HepG2 (cell line): ENCODE results near the gene SH3YL1. TPM values are rescaled to one million over a fixed set of nuclear protein-coding genes. Genes with fewer than 3 reads are reported as not detected.

Source experiments
- ATAC-seq: fragments of 200-7000 bp; cut with Tn5 transposase; 3 replicates; pipeline ENCODE4 v1.9.1; 2020; ENCODE audit warnings: mild to moderate bottlenecking, moderate library complexity
- BruUV-seq: library from RNA; stranded (reverse); fragments of 400-500 nt; replicated peaks from 2 replicates; lab custom pipeline; 2021; lab: Mats Ljungman, UMichigan
- CTCF ChIA-PET: fragments of 300-600 bp; formaldehyde crosslinking; extraction: SDS; loops from one replicate; lab custom pipeline; 2021; ENCODE audit warnings: low total read pairs, inconsistent platforms, low intra/inter-chr PET ratio; lab: Yijun Ruan, JAX
- POLR2A ChIA-PET: fragments of 350-600 bp; sonication (Branson Sonifier 250); formaldehyde crosslinking; loops from one replicate; lab custom pipeline; 2020; ENCODE audit warnings: antibody characterized with exemption, inconsistent platforms; lab: Yijun Ruan, JAX
- DNase-seq: peaks from one replicate; pipeline ENCODE4 v3.0.0-alpha.2; 2015; ENCODE audit warnings: low spot score
- FAIRE-seq: peaks from 3 replicates; lab custom pipeline; 2011; peaks lifted over from hg19 to GRCh38; lab: Jason Lieb, UNC
- H2AFZ ChIP-seq: one replicate; pipeline ENCODE4 v1.6.1; 2011; ENCODE audit warnings: low read length, inconsistent platforms
- H3K27ac ChIP-seq: fragments of 300-600 bp; 3 replicates; pipeline ENCODE4 v1.8.0; 2011; ENCODE audit warnings: mixed run types, mild to moderate bottlenecking, mixed read lengths, low read length, inconsistent platforms; ENCODE audit not compliant: insufficient read depth; ENCODE audit errors: extremely low read length
- H3K27me3 ChIP-seq, 2 experiments: fragments of 200-600 bp in 1 of 2; 2 replicates in 1 of 2; 3 replicates in 1 of 2; pipeline versions ENCODE4 v1.6.0 to v1.8.0; 2011; ENCODE audit warnings: low read length in 2 of 2, mild to moderate bottlenecking in 2 of 2, moderate library complexity in 2 of 2, inconsistent platforms in 1 of 2; ENCODE audit not compliant: insufficient read depth in 2 of 2, control insufficient read depth in 1 of 2
- H3K36me3 ChIP-seq, 2 experiments: fragments of 200-600 bp in 1 of 2; replicated peaks in 1 of 2; 2 replicates in 1 of 2; 3 replicates in 1 of 2; pipeline versions ENCODE4 v1.5.1 to v1.8.0; 2011; ENCODE audit warnings: low read length in 2 of 2, inconsistent platforms in 1 of 2; ENCODE audit not compliant: insufficient read depth in 2 of 2, control insufficient read depth in 1 of 2
- H3K4me1 ChIP-seq: 2 replicates; pipeline ENCODE4 v1.5.1; 2012; ENCODE audit warnings: low read length, inconsistent platforms; ENCODE audit not compliant: insufficient read depth
- H3K4me2 ChIP-seq: 2 replicates; pipeline ENCODE4 v1.6.0; 2011; ENCODE audit warnings: low read depth, low read length, inconsistent platforms
- H3K4me3 ChIP-seq, 3 experiments: fragments of 200-600 bp in 1 of 3; sonication (generic), shearing (Covaris generic) in 1 of 3; replicated peaks in 1 of 3; 2 replicates each; pipeline ENCODE4 v1.5.1; 2011 to 2016; ENCODE audit warnings: low read length in 3 of 3, inconsistent platforms in 2 of 3, low read depth in 2 of 3, mild to moderate bottlenecking in 2 of 3, control low read depth in 1 of 3, mixed read lengths in 1 of 3; ENCODE audit not compliant: insufficient read depth in 1 of 3
- H3K79me2 ChIP-seq: one replicate; pipeline ENCODE4 v1.6.1; 2011; ENCODE audit warnings: low read length, inconsistent platforms; ENCODE audit not compliant: insufficient read depth
- H3K9ac ChIP-seq: 2 replicates; pipeline ENCODE4 v1.6.0; 2011; ENCODE audit warnings: mild to moderate bottlenecking, low read depth, low read length, inconsistent platforms; ENCODE audit not compliant: insufficient read depth
- H3K9me3 ChIP-seq: 2 replicates; pipeline ENCODE4 v1.5.1; 2012; ENCODE audit warnings: mild to moderate bottlenecking, low read length
- H4K20me1 ChIP-seq: 2 replicates; pipeline ENCODE4 v1.6.0; 2011; ENCODE audit warnings: inconsistent platforms, mild to moderate bottlenecking, low read length, moderate library complexity; ENCODE audit not compliant: insufficient read depth
- ARNT2 ChIP-seq: sonication (generic); formaldehyde crosslinking; IDR thresholded peaks from 2 replicates; pipeline ENCODE4 v1.8.0; 2022; ENCODE audit warnings: mild to moderate bottlenecking, low read depth, missing genetic modification reagents, moderate library complexity
- CBX1 ChIP-seq: IDR thresholded peaks from one replicate; pipeline ENCODE4 v1.6.1; 2016; ENCODE audit warnings: antibody characterized with exemption, low read depth
- CHD4 ChIP-seq: fragments of 200-600 bp; sonication (generic); IDR thresholded peaks from 2 replicates; pipeline ENCODE4 v1.7.0; 2017; ENCODE audit warnings: mild to moderate bottlenecking, low read length, borderline replicate concordance
- ETV5 ChIP-seq: IDR thresholded peaks from 2 replicates; pipeline ENCODE4 v1.6.1; 2018; ENCODE audit warnings: missing biosample characterization, missing genetic modification reagents, inconsistent platforms, borderline replicate concordance
- FOXO1 ChIP-seq: sonication (generic); formaldehyde crosslinking; IDR thresholded peaks from 2 replicates; pipeline ENCODE4 v1.4.0; 2020; ENCODE audit warnings: missing genetic modification reagents
- PAWR ChIP-seq: sonication (generic); formaldehyde crosslinking; IDR thresholded peaks from 2 replicates; pipeline ENCODE4 v1.4.0; 2020; ENCODE audit warnings: missing genetic modification reagents, mild to moderate bottlenecking, borderline replicate concordance
- RAD21 ChIP-seq: fragments of 450-650 bp; formaldehyde crosslinking; IDR thresholded peaks from 2 replicates; pipeline ENCODE4 v1.5.0; 2020; ENCODE audit warnings: mild to moderate bottlenecking
- RXRA ChIP-seq: sonication (generic); formaldehyde crosslinking; IDR thresholded peaks from 2 replicates; pipeline ENCODE4 v1.5.1; 2020; ENCODE audit warnings: missing genetic modification reagents
- SP2 ChIP-seq: sonication (generic); formaldehyde crosslinking; IDR thresholded peaks from 2 replicates; pipeline ENCODE4 v1.5.1; 2020; ENCODE audit warnings: mild to moderate bottlenecking, missing genetic modification reagents
- ZNF34 ChIP-seq: sonication (generic); formaldehyde crosslinking; IDR thresholded peaks from 2 replicates; pipeline ENCODE4 v1.4.0; 2020; ENCODE audit warnings: mild to moderate bottlenecking, missing genetic modification reagents, borderline replicate concordance
- ZNF350 ChIP-seq: sonication (generic); formaldehyde crosslinking; IDR thresholded peaks from 2 replicates; pipeline ENCODE4 v1.4.0; 2020; ENCODE audit warnings: mild to moderate bottlenecking, low read depth, missing genetic modification reagents, borderline replicate concordance
- ZNF550 ChIP-seq: sonication (generic); formaldehyde crosslinking; IDR thresholded peaks from 2 replicates; pipeline ENCODE4 v1.4.0; 2020; ENCODE audit warnings: mild to moderate bottlenecking, missing genetic modification reagents, borderline replicate concordance
- ZNF552 ChIP-seq: sonication (generic); formaldehyde crosslinking; IDR thresholded peaks from 2 replicates; pipeline ENCODE4 v1.9.0; 2022; ENCODE audit warnings: missing genetic modification reagents, mild to moderate bottlenecking, borderline replicate concordance
- ZNF788 ChIP-seq: sonication (generic); formaldehyde crosslinking; IDR thresholded peaks from 2 replicates; pipeline ENCODE4 v1.5.0; 2020; ENCODE audit warnings: mild to moderate bottlenecking, missing genetic modification reagents, borderline replicate concordance
- ZNF891 ChIP-seq: sonication (generic); formaldehyde crosslinking; IDR thresholded peaks from 2 replicates; pipeline ENCODE4 v1.5.0; 2020; ENCODE audit warnings: mild to moderate bottlenecking, missing genetic modification reagents
- WGBS: methylation state at CpG from one replicate; pipeline ENCODE4 v1.1.6; 2017; ENCODE audit warnings: low lambda C conversion rate; 5-methylcytosine and 5-hydroxymethylcytosine counted together
- in situ Hi-C: cut with HindIII; loops from 2 replicates; pipeline ENCODE4 v1.10.0; 2017; ENCODE audit warnings: low pct_unique_long_range_greater_than_20kb; ENCODE audit not compliant: extremely low pct_ligation_motif_present
- intact Hi-C: fragments of 100-400 bp; cut with micrococcal nuclease; formaldehyde crosslinking; loops from one replicate; pipeline ENCODE4 v1.10.0; 2022; ENCODE audit not compliant: unreplicated experiment
- polyA plus RNA-seq, 8 experiments: library from polyadenylated mRNA; depleted of rRNA in 3 of 8; stranded (reverse) in 7 of 8; unstranded in 1 of 8; fragments of >200 nt; fragmentation: Illumina TruSeq in 4 of 8; extraction: Trizol in 4 of 8; gene quantifications; 2 replicates each; pipeline versions ENCODE4 v1.2.1 to v1.2.3, GENCODE V29; 2011 to 2016; ENCODE audit warnings: low read depth in 4 of 8, missing spikeins in 1 of 8, mixed read lengths in 1 of 8; ENCODE audit not compliant: insufficient read depth in 1 of 8
- total RNA-seq, 5 experiments: library from RNA; depleted of rRNA; stranded (reverse); fragments of >200 nt; fragmentation: Illumina TruSeq; extraction: Trizol; gene quantifications; 2 replicates each; pipeline ENCODE4 v1.2.3, GENCODE V29; 2016; ENCODE audit warnings: low read depth in 1 of 5

SH3YL1 gene
- total and polyA plus RNA-seq, 2 of the 13 experiments (the other 11 are each of a cell fraction or from before 2014, with no cell fraction given), result 13.0 to 48.2 TPM

- TF ChIP-seq ETV5 (0 out of 2 replicates have a peak, but pooled peaks have one; percentile 9), ZNF550 (CRISPR knock-in tag) (no peak), CHD4 (no peak), ZNF891 (CRISPR knock-in tag) (no peak), ARNT2 (CRISPR knock-in tag) (no peak), ZNF34 (CRISPR knock-in tag) (no peak), ZNF552 (no peak), FOXO1 (CRISPR knock-in tag) (no peak), ZNF788 (CRISPR knock-in tag) (no peak), ZNF350 (CRISPR knock-in tag) (no peak), SP2 (no peak), PAWR (CRISPR knock-in tag) (no peak), RAD21 (CRISPR knock-in tag) (no peak)
Observed at GRCh38 chr2:234421-234820, 29.4 kb downstream of the SH3YL1 start (continued).

DNA sequence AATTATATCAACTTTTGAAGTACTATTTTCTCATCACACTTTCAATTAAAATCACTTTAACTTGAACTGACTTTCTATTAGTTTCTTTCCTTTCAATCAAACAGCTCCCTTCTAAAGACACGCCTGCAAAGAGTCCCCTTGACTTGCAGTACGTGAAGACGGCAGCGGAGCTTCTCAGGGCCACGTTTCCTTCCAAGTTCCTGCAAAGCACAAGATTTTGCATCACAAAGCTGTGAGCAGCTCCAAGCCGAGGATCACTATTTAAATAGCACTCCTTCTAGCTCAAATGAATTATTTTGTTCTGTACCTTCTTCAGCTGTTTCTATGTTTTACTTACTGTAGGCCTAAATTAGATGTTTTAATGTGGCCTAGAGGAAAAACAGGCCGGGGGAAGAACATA lies 30.8 kb downstream of the SH3YL1 start:
- H3K36me3 ChIP-seq, result peaks cover 5 to 19% of the 10 kb centered on the region in 2 experiments; a peak in 4 of 5 replicates
- H2AFZ ChIP-seq, result no peak overlapping the region
- peaks cover 29% of the 10 kb centered on the region for H3K4me1 ChIP-seq
- H3K9me3 ChIP-seq, result no peaks in the 10 kb centered on the region
- WGBS, result 95% methylated on average over 7 of the region's 7 CpGs
- H3K79me2 ChIP-seq, result no peaks in the 10 kb centered on the region
- in situ Hi-C loops (no loop called here), intact Hi-C loops (loop anchor here (5.0 kb wide), 1 partner anchor 56 kb away; no protein-coding TSS in a partner anchor)
- DNase-seq (no peak), FAIRE-seq (no peak), ATAC-seq (no peak)
- no peak overlapping the region for H3K4me2 ChIP-seq
- no peak for TF ChIP-seq RXRA
- no peak for TF ChIP-seq CBX1
- POLR2A ChIA-PET, result no interaction called here
- H3K4me3 ChIP-seq, result no peak overlapping the region
- CTCF ChIA-PET, result no interaction called here
- H3K27ac ChIP-seq, result no peak overlapping the region
- no peaks in the 10 kb centered on the region for H4K20me1 ChIP-seq
- BruUV-seq, result no TSS peak
- H3K27me3 ChIP-seq, result no peaks in the 10 kb centered on the region
- no peak overlapping the region for H3K9ac ChIP-seq
